HL-60/S4 (cell line): Measurements from ENCODE around the gene PACS1.

Experiments used
- in situ Hi-C: fragments of 300-500 bp; cut with MboI; formaldehyde crosslinking; loops from 2 replicates; pipeline ENCODE4 v1.14.3; 2022; ENCODE audit warnings: low sequenced_read_pairs

Gene PACS1

GRCh38 chr11:66048547-66049323 lies 21.3 kb upstream of the PACS1 start, which contains the start of gene GAL3ST3:
GAL3ST3 (minus strand) TSS chr11:66049161; CDS start chr11:66045415, 3,746 bp downstream.
- in situ Hi-C loops, result no loop called here

GRCh38 chr11:66050581-66051231 lies 19.4 kb upstream of the PACS1 start:
- in situ Hi-C loops, result no loop called here

- in situ Hi-C loops, result no loop called here
Measured at GRCh38 chr11:66051371-66051765, 18.7 kb upstream of the PACS1 start.

GRCh38 chr11:66051766-66052663 lies 18.1 kb upstream of the PACS1 start, which contains the start of gene SF3B2:
SF3B2 (plus strand) TSS chr11:66052364; CDS start chr11:66052385, 21 bp downstream.
- in situ Hi-C loops, result no loop called here

DNA sequence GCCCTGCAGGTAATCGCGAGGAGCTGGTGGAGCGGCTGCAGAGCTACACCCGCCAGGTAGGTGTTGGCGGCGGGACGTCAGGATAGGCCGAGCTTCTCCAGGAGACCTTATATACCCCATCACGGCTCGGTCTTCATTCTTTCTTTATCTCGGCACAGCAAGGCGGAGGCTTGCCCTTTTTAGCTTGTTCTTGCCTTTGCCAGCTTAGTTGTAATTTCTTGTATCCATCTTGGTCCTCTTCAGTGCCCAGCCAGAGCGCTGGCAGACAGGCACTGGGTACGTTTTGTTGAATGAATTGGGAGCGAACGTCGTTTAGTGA lies 17.4 kb upstream of the PACS1 start:
- in situ Hi-C loops, result no loop called here

GRCh38 chr11:66055021-66055420 lies 15.1 kb upstream of the PACS1 start:
- in situ Hi-C loops, result no loop called here

DNA sequence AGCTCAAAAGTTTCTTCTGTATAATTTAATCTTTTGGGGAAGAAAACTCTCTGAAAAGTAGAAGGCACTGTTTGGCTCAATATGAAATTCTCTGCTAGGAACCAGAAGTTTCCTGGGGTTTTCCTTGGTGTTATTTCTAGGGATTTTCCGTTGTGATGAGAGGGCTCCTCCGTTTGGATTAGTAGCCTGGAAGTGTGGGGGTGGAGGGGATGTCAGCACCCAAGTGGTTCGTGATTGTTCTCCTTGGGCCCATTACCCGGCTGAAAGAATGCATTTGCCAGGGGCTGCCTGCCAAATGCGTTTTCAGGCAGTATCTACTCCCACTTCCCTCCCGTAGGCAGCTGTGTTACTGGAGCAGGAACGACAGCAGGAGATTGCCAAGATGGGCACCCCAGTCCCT lies 13.6 kb upstream of the PACS1 start:
- in situ Hi-C loops, result no loop called here

DNA sequence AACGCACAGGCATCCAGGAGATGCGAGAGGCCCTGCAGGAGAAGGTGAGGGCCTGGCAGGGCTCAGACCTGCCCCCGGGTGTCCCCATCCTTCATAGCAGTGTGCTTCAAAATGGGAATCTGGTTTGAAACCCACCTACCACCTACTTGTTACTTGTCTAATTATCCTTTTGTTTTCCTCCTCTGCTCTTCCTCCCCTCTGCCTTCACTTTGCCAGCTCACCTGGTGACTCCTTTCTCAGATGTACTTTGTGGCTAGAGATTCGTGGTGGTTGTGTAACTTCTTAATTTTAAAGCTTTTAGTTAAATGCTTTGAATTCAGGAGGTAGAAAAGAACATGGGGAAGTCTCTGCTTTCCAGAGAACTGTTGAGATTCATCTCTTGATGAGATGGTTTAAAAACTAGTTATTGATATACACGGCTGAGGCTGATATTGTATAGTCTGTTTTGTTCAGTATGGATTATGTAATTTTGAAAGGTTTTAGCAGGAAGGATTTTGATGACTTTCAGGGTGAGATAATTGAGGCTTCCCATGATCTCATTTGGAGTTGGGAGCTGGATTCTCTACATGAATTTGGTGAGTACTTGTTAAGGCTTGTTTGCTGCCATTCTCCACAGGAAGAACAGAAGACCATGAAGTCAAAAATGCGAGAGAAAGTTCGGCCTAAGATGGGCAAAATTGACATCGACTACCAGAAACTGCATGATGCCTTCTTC lies 9.9 kb upstream of the PACS1 start:
- in situ Hi-C loops, result no loop called here

- in situ Hi-C loops, result no loop called here
Measured at GRCh38 chr11:66061268-66061667, 8.8 kb upstream of the PACS1 start.

DNA sequence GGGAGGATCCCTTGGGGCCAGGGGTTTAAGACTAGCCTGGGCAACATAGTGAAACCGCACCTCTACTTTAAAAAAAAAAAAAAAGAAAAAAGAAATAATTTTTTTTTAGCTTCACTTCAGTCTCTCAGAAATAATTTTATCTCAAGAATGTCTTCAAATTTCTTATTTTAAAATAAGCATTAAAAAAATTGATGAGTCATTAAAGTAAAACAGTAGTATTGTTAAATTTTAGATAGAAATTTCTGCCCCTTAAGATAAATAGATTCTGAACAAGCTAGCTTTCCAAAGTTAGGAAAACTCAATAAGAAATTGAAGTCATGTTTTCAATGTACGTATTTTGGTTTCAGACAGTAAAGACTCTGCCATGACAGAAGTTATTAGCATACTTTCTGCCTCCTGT lies 7.7 kb upstream of the PACS1 start:
- in situ Hi-C loops, result no loop called here

DNA sequence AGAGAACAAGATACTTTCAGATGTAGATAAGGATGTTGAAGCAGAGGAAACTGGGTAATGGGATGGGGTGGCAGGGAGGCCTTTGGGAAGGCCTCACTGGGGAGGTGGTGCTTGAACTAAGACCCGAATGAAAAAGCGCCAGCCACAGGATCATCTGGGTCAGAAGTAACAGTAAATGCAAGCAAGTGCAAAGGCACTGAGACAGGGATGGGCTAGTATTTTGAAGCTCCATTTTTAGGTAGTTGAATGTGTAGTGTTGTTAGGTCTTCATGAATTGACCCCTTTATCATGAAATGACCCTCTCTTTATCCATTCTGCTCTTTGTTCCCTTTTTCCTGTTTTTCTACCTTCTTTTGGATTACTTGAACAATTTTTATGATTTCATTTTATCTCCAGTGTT lies 6.2 kb upstream of the PACS1 start:
- in situ Hi-C loops, result no loop called here

- in situ Hi-C loops, result no loop called here
Measured at GRCh38 chr11:66064571-66064970, 5.5 kb upstream of the PACS1 start.

DNA sequence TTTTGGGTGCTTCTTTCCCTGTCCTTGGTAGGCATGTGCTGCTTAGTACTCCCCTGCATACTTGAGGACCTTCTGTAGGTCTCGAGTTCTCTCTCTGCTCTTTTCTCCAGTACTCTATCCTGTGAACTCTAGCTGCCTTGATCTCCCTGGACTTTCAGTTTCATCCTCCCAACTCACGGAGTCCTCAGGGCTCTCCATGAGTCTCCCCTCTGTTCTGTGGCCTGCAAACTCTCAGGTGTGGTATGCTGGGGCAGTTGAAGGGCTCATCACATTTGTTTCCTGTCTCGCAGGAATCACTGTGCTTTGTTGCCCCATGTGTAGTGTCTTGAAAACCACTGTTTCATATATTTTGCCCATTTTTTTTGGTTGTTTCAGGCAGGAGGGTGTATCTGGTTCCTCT lies 3.3 kb upstream of the PACS1 start:
- in situ Hi-C loops, result no loop called here

DNA sequence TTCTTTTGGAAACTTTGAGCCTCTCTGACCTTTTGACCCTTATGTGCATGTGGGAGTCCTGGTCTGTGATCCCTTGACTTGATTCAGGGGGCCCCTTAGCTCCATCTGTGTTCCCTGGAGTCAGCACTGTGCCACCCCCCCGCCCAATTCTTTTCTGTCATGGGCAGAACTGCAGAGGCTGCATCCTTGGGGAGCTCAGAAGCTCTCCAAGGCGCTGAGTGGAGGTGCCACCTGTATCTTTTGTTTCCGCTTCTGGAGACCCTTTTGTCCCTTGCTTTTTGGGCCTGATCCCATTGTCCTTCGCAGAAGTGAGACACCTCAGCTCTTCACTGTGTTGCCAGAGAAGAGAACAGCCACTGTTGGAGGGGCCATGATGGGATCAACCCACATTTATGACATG lies 2.4 kb upstream of the PACS1 start:
- in situ Hi-C loops, result no loop called here

- in situ Hi-C loops, result no loop called here
Measured at GRCh38 chr11:66068154-66068821, 1.8 kb upstream of the PACS1 start.

DNA sequence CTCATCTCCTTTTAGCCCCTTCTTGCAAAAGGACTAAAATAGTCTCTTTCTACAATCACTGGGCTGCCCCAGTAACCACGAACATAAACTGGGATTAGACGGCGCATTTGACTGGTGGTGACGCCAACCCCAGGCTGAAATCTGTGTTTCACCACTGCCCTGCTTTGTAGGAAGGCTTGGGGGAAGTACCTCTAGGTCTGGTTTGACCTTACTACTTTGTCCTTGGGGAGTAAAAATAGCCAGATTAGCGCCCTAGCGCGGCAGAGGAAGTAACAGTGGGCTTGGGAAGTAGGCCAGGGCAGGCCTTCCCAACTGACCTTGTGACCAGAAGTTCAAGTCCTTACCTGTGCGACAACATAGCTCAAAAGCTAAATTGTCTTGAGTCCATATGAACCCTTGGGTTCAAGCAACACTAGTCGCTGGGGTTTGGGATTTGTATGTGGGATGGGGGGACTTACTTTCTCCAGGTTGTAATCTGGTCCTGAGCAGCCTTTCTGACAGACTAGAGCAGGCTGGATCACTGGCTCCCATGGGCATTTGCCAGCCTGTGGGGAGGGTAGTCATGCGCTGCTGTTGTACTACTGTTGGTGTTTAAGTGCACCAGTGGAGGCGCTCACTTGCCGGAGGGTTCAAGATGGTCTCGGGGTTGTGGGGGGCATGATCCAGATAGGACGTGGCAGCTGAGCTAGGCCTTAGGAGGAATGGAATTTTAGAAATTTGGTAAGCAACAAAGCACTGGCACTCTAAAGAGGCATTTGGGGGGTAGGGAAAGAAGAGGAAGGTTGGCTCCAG lies 953 bp upstream of the PACS1 start:
- in situ Hi-C loops, result no loop called here

DNA sequence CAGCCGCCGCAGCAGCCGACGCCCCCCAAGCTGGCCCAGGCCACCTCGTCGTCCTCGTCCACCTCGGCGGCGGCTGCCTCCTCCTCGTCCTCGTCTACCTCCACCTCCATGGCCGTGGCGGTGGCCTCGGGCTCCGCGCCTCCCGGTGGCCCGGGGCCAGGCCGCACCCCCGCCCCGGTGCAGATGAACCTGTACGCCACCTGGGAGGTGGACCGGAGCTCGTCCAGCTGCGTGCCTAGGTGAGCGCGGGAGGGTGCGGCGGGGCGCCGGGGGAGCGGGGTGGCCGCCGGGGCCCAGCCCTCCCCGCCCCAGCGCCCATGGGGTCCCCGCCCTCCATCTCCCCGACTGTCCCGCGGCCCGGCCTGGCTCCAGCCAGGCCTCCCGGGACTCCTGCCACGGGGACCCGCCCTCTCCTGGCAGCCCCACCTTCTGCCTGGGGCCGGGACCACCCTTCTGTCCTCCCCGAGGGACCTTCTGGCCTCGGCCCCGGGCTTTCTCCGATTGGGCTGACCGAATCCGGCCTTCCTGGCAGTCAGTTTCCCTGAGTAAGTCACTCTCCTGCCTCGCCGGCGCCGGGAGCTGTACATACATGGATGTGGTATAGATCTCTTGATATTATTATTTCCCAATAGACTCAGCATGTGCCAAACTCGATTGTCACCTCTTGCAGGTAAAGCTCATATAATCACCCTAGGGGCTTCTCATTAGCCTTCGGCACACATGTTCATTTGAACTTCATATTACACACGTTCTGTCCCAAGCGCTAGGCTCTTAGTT lies 720 bp downstream of the PACS1 start:
- in situ Hi-C loops, result no loop called here

GRCh38 chr11:66071381-66071801 lies 1.3 kb downstream of the PACS1 start:
- in situ Hi-C loops, result no loop called here

GRCh38 chr11:66072081-66072480 lies 2.0 kb downstream of the PACS1 start:
- in situ Hi-C loops, result no loop called here
